GM18502 (cell line): ENCODE data around the gene LRRC23.

Source experiments
- ATAC-seq: cut with Tn5 transposase; IDR thresholded peaks from one replicate; pipeline ENCODE4 v1.9.1; 2021; ENCODE audit warnings: mild to moderate bottlenecking; ENCODE audit not compliant: unreplicated experiment, poor library complexity

The LRRC23 gene

DNA sequence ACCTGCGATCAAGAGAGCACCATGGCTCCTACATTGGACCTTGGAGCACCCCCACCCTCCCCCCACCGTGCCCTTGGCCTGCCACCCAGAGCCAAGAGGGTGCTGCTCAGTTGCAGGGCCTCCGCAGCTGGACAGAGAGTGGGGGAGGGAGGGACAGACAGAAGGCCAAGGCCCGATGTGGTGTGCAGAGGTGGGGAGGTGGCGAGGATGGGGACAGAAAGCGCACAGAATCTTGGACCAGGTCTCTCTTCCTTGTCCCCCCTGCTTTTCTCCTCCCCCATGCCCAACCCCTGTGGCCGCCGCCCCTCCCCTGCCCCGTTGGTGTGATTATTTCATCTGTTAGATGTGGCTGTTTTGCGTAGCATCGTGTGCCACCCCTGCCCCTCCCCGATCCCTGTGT, 37.2 kb downstream of the LRRC23 start:
- ATAC-seq: no peak

DNA sequence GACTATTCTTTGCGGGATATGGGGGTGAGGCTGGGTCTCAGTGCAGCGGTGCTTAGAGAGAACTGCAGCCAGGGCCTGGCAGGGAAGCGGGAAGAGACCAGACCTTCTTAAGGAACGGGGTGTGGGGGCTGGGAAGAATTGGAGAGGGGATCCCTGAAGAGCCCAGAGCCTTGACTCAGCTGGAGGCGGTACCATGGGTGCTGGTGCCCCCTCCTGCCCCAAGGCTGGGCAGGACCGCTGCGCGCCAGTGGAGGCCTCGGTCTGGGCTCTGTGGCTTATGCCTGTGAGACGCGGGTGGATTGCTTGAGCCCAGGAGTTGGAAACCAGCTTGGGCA, 37.7 kb downstream of the LRRC23 start:
- no peak for ATAC-seq

- peak; percentile 32 for ATAC-seq
Measured at GRCh38 chr12:6943389-6943721, 38.7 kb downstream of the LRRC23 start.

GRCh38 chr12:6943722-6944380, 39.2 kb downstream of the LRRC23 start, which contains the start of the genes C12orf57 and RNU7-1:
C12orf57 (plus strand) TSS chr12:6944022; CDS start chr12:6944122, 100 bp downstream.
RNU7-1 (plus strand) TSS chr12:6943816.
- ATAC-seq: peak; percentile 40

- ATAC-seq: peak; percentile 38
Measured at GRCh38 chr12:6944381-6945186, 40.0 kb downstream of the LRRC23 start.

- ATAC-seq: no peak
Measured at GRCh38 chr12:6945613-6946012, 41.0 kb downstream of the LRRC23 start.

- ATAC-seq: peak; percentile 25
Measured at GRCh38 chr12:6946033-6946919, 41.7 kb downstream of the LRRC23 start.

GRCh38 chr12:6946920-6947374, 42.3 kb downstream of the LRRC23 start:
- no peak for ATAC-seq

DNA sequence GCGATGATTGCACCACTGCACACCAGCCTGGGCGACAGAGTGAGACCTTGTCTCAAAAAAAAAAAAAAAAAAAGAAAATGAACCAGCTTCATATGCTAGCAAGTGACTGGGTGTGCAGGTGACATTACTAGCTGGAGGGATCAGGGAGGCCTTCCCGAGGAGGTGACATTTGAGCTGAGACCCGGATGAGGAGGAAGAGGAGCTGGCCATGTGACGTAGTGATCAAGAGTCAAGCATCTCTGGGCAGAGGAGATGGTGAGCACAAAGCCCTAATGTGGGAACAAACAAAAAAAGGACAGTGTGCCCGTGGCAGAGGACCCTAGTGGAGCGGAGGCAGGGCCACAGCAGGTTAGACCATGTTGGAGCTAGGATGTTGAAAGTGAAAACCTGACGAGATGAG, 43.0 kb downstream of the LRRC23 start:
- no peak for ATAC-seq

DNA sequence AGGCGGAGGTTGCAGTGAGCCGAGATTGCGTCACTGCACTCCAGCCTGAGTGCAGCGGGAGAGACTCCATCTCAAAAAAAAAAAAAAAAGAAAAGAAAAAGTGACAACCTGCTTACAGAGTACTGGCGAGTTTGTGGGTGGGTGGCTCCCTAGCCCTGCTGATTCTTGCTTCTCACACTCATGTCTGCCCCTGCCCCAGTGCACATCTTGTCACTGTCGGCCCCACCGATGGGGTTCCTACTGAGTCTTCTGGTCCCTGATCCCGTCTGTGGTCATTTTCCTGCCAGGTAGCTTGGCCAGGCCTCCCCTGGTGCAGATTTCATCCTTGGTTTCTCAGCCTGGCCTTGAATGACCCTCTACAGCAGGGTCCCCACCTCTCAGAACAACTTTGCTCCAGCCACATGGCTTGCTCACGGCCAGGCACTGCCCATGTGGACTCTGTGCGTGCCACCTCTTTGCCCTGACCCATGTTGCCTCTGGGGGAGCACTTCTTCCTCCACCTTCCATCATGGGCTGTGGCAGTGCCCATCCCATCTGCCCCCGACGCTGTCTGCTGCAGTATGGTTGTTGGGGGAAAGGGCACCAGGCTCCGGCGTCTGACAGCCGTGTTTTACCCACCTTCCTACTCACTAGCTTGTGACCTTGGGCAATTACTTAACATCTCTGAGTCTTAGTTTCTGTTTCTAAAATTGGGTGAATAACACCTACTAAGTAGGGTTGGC, 44.4 kb downstream of the LRRC23 start:
- no peak for ATAC-seq

GRCh38 chr12:6950401-6950801, 45.8 kb downstream of the LRRC23 start:
- ATAC-seq: no peak

GRCh38 chr12:6950811-6951540, 46.4 kb downstream of the LRRC23 start, which contains the start of gene PTPN6:
PTPN6 (plus strand) TSS chr12:6951356; CDS start chr12:6951513, 157 bp downstream.
- no peak for ATAC-seq

DNA sequence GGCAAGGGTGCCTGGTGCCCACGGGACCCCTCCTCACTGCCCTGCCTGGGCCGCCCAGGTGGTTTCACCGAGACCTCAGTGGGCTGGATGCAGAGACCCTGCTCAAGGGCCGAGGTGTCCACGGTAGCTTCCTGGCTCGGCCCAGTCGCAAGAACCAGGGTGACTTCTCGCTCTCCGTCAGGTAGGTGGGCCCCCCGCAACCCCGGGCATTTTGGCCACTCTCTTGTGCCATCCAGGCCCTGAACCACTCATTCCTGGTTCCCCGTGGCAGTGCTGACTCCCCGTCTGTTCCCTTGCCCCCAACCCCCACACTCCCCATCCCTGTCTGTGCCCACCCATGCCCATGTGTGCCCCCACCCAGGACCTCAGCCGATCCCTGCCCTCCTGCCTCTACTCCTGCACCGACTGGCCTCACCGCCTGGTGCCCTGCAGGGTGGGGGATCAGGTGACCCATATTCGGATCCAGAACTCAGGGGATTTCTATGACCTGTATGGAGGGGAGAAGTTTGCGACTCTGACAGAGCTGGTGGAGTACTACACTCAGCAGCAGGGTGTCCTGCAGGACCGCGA, 47.0 kb downstream of the LRRC23 start:
- ATAC-seq: no peak

DNA sequence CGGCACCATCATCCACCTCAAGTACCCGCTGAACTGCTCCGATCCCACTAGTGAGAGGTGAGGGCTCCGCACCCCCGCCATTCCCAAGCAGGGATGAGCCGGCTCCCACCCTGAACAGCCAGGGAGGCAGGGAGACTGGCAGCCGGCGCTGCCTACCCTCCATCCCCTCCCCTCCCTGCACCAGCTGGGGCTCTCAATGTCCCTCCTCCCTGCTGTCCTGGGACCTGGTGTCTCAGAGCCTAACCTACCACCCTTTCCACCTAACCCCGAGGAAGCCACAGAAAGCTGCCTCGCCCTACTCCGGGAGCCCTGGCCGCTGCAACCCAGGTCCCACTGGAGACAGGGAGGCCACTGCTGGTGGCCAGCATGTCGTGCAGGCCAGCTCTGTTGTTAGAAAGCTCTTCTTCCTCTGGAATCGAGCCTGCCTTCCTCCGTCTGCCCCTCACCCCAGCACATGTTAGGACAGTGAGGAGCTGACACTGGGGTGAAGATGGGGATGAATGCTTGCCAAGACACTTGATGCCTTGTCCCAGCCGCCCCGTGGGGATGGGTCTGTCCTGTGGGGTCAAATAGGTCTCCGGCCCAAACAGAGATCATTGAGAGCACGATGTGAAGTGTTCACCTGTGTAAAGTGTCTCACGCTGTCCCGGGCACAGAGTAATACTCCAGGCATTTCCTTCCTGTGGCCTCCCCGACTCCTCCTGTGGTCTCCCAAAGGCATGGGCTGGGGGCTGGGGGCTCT, 47.7 kb downstream of the LRRC23 start:
- ATAC-seq: no peak

DNA sequence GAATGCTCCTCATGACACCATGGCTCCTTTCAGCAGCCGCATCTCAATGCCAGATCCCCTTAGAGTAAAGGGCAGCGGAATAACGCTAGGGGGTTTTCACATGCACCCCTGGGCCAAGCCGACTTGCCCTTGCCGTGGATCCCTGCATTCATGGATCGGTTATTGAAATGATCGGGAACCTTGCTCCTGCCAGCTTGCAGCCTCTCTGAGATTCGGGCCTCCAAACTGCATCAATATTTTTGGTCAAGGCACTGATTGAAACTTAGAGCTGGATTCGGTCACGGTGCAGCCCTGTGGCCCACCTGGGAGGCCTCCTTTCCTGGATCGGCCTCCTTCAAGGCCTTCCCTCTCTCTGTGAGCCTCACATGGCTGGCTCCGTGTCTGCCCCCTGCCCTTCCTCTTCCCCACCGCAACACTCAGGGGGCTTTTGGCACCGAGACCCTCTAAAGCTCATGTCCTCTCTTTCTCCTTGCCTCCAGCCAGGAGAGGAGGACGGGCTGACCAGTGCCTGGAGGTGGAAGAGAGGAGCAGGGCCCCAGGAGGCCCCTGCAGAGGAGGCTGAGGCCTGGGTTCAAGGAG, 48.3 kb downstream of the LRRC23 start:
- ATAC-seq: no peak

DNA sequence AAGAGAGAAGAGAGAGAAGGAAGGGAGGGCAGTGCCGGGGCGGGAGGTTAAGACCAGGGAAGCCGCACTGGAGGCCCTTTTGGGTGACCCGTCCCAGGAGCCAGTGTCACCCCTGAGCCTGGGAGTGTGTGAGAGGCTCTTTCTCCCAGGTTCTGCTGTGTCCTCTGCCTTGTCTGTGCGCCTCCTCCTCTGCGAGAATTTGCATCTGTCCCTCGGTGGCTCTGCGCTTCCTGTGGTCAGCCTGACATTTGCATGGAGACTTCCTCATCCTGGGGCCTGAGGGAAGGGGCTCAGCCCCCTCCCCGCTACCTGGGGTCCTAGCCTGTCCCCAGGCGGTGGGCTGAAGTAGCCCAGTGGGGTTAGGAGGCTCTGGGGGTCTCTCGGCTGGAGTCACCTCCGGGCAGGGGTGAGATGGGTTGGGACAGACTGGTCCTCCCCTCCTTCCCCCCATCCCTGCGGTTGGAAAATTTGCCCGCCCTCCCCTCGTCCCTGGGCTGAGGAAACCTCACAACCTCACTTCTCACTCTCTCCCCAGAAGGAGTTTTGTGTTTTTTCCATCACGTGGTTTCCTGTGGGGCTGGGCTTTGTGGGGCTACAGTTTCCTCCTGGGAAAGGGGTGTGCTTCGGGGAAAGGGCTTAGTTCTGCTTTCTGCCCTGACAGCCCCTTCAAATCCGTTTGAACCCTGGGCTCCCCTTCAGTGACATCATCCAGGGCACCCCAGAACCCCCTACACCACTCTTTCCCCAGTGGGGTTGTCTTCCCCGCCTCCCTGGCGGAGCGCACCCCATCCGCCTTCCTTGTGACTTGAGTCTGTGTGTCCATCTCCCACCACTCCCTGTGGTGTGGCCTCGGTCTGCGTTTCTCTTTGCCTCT, 49.1 kb downstream of the LRRC23 start:
- ATAC-seq: peak; percentile 57
